ENCODE measurements around the gene TMEM208.
A peak's percentile ranks its signal among the peaks of the same experiment; 100 is the strongest.

TMEM208 gene

DNA sequence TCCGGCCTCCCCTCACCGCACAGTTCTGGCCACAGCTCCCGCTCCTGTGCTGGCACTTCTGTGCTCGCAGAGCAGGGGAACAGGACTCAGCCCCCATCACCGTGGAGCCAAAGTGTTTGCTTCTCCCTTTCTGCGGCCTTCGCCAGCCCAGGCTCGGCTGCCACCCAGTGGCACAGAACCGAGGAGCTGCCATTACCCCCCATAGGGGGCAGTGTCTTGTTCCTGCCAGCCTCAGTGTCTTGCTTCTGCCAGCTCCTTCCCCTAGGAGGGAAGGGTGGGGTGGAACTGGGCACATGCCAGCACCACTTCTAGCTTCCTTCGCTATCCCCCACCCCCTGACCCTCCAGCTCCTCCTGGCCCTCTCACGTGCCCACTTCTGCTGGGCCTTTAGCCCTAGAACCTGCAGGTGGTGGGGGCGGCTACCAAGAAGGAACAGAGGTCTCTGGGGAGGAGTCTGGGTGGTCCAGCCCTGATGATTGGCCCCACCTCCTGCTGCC, 28.6 kb upstream of the TMEM208 start:
- DNase-seq (ENCODE audit: insufficient read length, low spot score) = no peak
- FAIRE-seq = no peak
- TF ChIP-seq, protein P1, sequence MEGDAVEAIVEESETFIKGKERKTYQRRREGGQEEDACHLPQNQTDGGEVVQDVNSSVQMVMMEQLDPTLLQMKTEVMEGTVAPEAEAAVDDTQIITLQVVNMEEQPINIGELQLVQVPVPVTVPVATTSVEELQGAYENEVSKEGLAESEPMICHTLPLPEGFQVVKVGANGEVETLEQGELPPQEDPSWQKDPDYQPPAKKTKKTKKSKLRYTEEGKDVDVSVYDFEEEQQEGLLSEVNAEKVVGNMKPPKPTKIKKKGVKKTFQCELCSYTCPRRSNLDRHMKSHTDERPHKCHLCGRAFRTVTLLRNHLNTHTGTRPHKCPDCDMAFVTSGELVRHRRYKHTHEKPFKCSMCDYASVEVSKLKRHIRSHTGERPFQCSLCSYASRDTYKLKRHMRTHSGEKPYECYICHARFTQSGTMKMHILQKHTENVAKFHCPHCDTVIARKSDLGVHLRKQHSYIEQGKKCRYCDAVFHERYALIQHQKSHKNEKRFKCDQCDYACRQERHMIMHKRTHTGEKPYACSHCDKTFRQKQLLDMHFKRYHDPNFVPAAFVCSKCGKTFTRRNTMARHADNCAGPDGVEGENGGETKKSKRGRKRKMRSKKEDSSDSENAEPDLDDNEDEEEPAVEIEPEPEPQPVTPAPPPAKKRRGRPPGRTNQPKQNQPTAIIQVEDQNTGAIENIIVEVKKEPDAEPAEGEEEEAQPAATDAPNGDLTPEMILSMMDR (IDR thresholded peaks at IDR 0.05; ENCODE audit: insufficient read depth, missing control alignments) = peak; percentile 52

DNA sequence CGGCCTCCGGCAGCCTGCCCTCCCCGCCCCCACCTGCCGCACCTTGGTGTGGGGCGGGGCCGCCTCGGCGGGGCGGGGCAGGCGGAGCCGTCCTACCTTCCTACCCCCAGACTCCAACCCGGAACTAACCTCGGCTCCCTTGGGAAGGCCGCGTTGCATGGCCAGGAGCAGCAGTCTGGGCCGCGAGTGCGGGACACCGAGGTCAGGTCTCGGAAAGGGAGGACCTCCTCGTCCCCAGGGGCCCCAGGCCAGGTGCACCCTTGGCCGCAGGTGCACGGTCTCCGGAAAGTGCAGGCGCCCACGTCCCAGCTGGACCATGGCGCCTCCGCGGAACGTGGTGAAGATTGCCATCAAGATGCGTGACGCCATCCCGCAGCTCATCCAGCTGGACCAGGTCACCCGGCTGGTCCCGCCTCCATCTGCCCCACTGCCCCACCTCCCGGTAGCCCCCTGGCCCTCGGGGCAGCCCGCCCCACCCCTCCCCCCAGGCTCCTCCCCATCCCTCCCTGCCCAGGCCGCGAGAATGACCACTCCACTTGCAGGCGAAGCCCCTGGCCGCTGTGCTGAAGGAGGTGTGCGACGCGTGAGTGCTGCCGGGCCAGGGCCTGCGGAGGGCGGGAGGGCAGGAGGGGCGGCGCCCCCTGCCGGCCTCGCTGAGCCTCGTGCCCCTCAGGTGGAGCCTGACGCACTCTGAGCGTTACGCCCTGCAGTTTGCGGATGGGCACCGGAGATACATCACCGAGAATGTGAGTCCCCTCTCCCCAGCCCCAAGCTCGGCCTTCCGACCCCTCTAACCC, 27.7 kb upstream of the TMEM208 start, which contains the start of gene ELMO3:
Gene ELMO3 (plus strand): TSS at position 121 of the 797 bp plus-strand sequence. CDS start 196 bp downstream, at position 317.
- DNase-seq (ENCODE audit: insufficient read length, low spot score) (no peak), FAIRE-seq (no peak)
- TF ChIP-seq, protein P1 (IDR thresholded peaks at IDR 0.05; ENCODE audit: insufficient read depth, missing control alignments) = no peak

DNA sequence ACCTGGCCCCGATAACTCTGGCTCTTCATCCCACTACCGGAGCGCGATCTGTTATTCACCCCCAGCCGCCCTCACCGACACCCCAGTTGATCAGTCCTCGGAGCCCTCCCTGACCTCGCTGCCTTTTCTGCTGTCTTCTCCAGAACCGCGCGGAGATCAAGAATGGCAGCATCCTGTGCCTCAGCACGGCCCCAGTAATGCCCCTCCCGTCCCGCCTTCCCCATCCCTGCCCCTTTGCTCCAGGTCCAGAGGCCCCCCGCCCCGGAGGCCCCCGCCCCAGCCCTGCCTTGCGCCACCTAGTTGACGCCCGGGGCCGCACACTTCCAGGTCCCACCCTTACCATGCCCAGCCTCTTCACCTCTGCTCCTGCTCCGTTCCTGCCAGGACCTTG, 27.1 kb upstream of the TMEM208 start:
- TF ChIP-seq, protein P1 (IDR thresholded peaks at IDR 0.05; ENCODE audit: insufficient read depth, missing control alignments) = no peak
- DNase-seq (ENCODE audit: insufficient read length, low spot score) = no peak
- no peak for FAIRE-seq

DNA sequence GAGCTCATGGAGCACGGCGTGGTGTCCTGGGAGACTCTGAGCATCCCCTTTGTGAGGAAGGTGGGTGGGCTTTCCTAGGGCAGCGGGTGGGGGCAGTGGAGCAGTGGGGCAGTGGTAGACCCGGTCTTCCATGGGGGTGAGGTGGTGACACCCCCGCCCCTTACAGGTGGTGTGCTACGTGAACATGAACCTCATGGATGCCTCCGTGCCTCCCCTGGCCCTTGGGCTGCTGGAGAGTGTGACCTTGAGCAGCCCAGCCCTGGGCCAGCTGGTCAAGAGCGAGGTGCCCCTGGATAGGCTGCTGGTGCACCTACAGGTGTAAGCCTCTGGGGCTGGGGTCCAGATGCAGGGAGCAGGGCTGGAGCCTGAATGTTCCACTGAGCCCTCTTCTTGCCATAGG, 26.4 kb upstream of the TMEM208 start:
- TF ChIP-seq, protein P1 (IDR thresholded peaks at IDR 0.05; ENCODE audit: insufficient read depth, missing control alignments) = no peak
- DNase-seq (ENCODE audit: insufficient read length, low spot score) (no peak), FAIRE-seq (no peak)

DNA sequence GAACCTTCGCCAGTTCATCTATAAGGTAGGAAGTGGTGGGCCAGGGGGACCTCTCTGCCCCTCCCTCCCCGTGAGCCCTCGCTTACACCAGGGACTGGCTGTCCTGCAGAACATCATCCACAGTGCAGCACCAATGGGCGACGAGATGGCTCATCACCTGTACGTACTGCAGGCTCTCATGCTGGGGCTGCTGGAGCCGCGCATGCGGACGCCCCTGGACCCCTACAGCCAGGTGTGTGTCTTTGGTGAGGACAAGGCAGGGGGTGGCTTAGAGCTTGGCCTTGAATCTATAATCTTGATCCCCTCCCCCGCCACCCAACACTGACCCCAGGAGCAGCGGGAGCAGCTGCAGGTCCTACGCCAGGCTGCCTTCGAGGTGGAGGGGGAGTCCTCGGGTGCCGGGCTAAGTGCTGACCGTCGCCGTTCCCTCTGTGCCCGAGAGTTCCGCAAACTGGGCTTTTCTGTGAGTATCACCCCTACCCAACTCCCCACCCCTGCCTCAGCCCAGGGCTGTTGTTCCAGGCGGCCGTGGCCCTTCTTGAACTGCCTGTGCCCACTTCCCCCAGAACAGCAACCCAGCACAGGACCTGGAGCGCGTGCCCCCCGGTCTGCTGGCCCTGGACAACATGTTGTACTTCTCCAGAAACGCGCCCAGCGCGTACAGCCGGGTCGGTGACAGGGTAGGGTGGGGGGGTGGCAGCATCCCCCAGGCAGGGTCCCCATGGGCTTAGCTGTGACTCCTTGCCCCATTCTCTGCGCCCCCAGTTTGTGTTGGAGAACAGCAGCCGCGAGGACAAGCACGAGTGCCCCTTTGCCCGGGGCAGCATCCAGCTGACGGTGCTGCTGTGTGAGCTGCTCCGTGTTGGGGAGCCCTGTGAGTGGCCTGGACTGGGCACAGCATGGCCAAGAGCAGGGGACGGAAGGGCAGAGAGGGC, 25.3 kb upstream of the TMEM208 start:
- TF ChIP-seq, protein P1 (IDR thresholded peaks at IDR 0.05; ENCODE audit: insufficient read depth, missing control alignments) = no peak
- FAIRE-seq (no peak), DNase-seq (ENCODE audit: insufficient read length, low spot score) (no peak)

DNA sequence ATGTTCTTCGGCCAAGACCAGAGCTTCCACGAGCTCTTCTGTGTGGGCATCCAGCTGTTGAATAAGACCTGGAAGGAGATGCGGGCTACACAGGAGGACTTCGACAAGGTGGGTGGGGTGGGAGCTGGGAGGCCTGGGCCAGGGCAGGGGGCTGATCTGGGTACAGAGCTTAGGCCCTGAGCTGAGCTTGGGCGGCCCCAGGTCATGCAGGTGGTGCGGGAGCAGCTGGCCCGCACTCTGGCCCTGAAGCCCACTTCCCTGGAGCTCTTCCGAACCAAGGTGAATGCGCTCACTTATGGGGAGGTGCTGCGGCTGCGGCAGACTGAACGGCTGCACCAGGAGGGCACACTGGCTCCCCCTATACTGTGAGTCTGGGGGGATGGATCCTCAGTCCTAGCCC, 24.5 kb upstream of the TMEM208 start:
- DNase-seq (ENCODE audit: insufficient read length, low spot score) = no peak
- no peak for FAIRE-seq
- TF ChIP-seq, protein P1 (IDR thresholded peaks at IDR 0.05; ENCODE audit: insufficient read depth, missing control alignments) = no peak

All from D721Med (cell line).